ENCODE measurements around the gene KLF7.

The KLF7 gene

DNA sequence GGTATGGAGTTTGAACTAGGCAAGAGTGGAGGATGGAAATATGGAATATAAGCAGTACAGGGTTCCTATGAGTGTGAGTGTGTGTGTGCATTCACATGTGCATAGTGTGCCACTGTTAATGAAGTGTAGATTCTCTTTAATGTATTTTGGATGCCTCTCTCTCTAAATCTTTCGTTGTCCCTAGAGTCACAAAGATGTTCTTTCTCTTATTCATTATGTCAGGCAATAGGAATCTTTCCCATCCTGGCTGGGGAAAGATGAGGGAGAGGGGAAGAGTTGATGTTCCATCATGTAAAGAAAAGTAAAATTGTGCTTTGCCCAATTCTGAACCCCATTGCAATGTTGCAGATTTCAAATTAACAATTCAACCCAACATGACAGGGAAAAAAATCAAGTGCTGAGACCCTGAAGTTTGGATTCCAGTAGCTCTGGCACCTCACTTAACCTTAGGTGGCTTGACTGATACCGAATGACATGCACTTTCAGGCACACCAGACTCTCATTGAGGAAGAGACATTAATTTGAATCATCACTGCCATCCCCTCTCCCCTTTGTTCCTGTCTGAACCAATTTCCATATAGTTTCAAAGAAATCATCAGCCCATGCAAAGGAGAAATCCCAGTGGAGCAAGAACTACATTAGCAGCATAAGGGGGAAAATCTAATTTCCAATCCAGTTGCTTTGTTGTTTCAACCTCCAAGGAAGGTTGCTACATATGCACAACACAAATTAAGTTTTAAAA is 28.0 kb downstream of the KLF7 start:
- no peak overlapping the region for H3K4me3 ChIP-seq (replicated peaks; ENCODE audit: insufficient read depth, low read length)
- H3K27me3 ChIP-seq (ENCODE audit: insufficient read depth, poor library complexity, severe bottlenecking), result no peaks in the 10 kb centered on the region
- DNase-seq (ENCODE audit: low read depth in 1 of 2, low spot score in 1 of 2), result no peak
- H3K27ac ChIP-seq (replicated peaks), result peak overlapping the region; percentile 97
- TF ChIP-seq POLR2AphosphoS5 (IDR thresholded peaks at IDR 0.05; ENCODE audit: low read depth) (no peak), CTCF (IDR thresholded peaks at IDR 0.05; ENCODE audit: insufficient read depth, low read length) (no peak), GABPA (IDR thresholded peaks at IDR 0.05; ENCODE audit: low read depth) (no peak), SPI1 (IDR thresholded peaks at IDR 0.05; ENCODE audit: borderline replicate concordance, low read depth) (no peak)
- TF ChIP-seq, protein P1, sequence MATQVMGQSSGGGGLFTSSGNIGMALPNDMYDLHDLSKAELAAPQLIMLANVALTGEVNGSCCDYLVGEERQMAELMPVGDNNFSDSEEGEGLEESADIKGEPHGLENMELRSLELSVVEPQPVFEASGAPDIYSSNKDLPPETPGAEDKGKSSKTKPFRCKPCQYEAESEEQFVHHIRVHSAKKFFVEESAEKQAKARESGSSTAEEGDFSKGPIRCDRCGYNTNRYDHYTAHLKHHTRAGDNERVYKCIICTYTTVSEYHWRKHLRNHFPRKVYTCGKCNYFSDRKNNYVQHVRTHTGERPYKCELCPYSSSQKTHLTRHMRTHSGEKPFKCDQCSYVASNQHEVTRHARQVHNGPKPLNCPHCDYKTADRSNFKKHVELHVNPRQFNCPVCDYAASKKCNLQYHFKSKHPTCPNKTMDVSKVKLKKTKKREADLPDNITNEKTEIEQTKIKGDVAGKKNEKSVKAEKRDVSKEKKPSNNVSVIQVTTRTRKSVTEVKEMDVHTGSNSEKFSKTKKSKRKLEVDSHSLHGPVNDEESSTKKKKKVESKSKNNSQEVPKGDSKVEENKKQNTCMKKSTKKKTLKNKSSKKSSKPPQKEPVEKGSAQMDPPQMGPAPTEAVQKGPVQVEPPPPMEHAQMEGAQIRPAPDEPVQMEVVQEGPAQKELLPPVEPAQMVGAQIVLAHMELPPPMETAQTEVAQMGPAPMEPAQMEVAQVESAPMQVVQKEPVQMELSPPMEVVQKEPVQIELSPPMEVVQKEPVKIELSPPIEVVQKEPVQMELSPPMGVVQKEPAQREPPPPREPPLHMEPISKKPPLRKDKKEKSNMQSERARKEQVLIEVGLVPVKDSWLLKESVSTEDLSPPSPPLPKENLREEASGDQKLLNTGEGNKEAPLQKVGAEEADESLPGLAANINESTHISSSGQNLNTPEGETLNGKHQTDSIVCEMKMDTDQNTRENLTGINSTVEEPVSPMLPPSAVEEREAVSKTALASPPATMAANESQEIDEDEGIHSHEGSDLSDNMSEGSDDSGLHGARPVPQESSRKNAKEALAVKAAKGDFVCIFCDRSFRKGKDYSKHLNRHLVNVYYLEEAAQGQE (IDR thresholded peaks at IDR 0.05; ENCODE audit: insufficient replicate concordance, low read depth), result no peak

DNA sequence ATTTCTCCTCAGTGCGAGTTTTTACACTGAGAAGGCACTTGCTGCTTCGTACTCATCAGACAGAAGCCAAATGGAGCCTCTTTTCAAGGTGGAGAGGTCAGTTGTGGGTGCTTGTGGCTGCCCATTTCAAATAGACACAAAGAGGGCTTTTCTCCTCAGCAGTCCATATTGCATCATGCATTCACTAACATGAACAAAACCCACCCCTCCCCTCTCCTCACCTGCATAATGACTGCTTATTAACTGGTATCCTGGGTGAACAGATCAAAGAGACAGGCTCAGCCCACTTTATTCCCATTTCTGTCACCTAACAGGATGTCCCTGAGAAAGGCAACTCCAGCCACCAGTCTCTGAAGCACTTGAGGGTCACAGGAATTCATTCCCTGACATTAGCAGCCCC is 28.9 kb downstream of the KLF7 start:
- TF ChIP-seq SPI1 (IDR thresholded peaks at IDR 0.05; ENCODE audit: borderline replicate concordance, low read depth) (no peak), POLR2AphosphoS5 (IDR thresholded peaks at IDR 0.05; ENCODE audit: low read depth) (no peak), GABPA (IDR thresholded peaks at IDR 0.05; ENCODE audit: low read depth) (no peak), CTCF (IDR thresholded peaks at IDR 0.05; ENCODE audit: insufficient read depth, low read length) (no peak)
- TF ChIP-seq, protein P1 (IDR thresholded peaks at IDR 0.05; ENCODE audit: insufficient replicate concordance, low read depth), result no peak
- Histone ChIP-seq H3K27ac (replicated peaks) (peak overlapping the region; percentile 97), H3K27me3 (ENCODE audit: insufficient read depth, poor library complexity, severe bottlenecking) (no peaks in the 10 kb centered on the region), H3K4me3 (replicated peaks; ENCODE audit: insufficient read depth, low read length) (no peak overlapping the region)
- DNase-seq (ENCODE audit: low read depth in 1 of 2, low spot score in 1 of 2), result no peak

GRCh38 chr2:207135801-207136457 is 29.8 kb downstream of the KLF7 start:
- DNase-seq (ENCODE audit: low read depth in 1 of 2, low spot score in 1 of 2), result peak; percentile 48 to 76
- Histone ChIP-seq H3K4me3 (replicated peaks; ENCODE audit: insufficient read depth, low read length) (no peak overlapping the region), H3K27ac (replicated peaks) (peak overlapping the region; percentile 97), H3K27me3 (ENCODE audit: insufficient read depth, poor library complexity, severe bottlenecking) (no peaks in the 10 kb centered on the region)
- TF ChIP-seq SPI1 (IDR thresholded peaks at IDR 0.05; ENCODE audit: borderline replicate concordance, low read depth) (peak; percentile 100), GABPA (IDR thresholded peaks at IDR 0.05; ENCODE audit: low read depth) (no peak), POLR2AphosphoS5 (IDR thresholded peaks at IDR 0.05; ENCODE audit: low read depth) (no peak), CTCF (IDR thresholded peaks at IDR 0.05; ENCODE audit: insufficient read depth, low read length) (no peak)
- TF ChIP-seq, protein P1 (IDR thresholded peaks at IDR 0.05; ENCODE audit: insufficient replicate concordance, low read depth), result no peak
